ENCODE measurements around the gene KIF26B. TPM values are rescaled to one million over a fixed set of nuclear protein-coding genes. Genes with fewer than 3 reads are reported as not detected.

The KIF26B gene
- total RNA-seq, 1 experiment from 2014 or later: 1.2 TPM

- no peaks in the 10 kb centered on the region for H3K9me3 Mint-ChIP-seq
- no peaks in the 10 kb centered on the region for H3K27me3 Mint-ChIP-seq (ENCODE audit: low read depth)
- H3K27ac Mint-ChIP-seq: no peak overlapping the region
- no peaks in the 10 kb centered on the region for H3K36me3 Mint-ChIP-seq
- no peak overlapping the region for H3K4me3 Mint-ChIP-seq
- DNase-seq (ENCODE audit: low spot score): no peak
- H3K4me1 Mint-ChIP-seq: peaks cover 4% of the 10 kb centered on the region; the same call in 1 of the 2 replicates
- ChIA-PET POLR2A (interaction anchor here (1.3 kb wide), 1 partner anchor 9 kb away, joined by 3 read pairs; no protein-coding TSS in a partner anchor), CTCF (interaction anchor here (1.1 to 1.4 kb wide), 2 partner anchors 39 to 263 kb away, joined by 3 read pairs; no protein-coding TSS in a partner anchor)
- TF ChIP-seq ZNF263 (CRISPR knock-in tag; IDR thresholded peaks at IDR 0.05; ENCODE audit: low read depth): no peak
- TF ChIP-seq, protein P1, sequence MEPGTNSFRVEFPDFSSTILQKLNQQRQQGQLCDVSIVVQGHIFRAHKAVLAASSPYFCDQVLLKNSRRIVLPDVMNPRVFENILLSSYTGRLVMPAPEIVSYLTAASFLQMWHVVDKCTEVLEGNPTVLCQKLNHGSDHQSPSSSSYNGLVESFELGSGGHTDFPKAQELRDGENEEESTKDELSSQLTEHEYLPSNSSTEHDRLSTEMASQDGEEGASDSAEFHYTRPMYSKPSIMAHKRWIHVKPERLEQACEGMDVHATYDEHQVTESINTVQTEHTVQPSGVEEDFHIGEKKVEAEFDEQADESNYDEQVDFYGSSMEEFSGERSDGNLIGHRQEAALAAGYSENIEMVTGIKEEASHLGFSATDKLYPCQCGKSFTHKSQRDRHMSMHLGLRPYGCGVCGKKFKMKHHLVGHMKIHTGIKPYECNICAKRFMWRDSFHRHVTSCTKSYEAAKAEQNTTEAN (CRISPR knock-in tag; IDR thresholded peaks at IDR 0.05): no peak
- TF ChIP-seq JUN (CRISPR knock-in tag; IDR thresholded peaks at IDR 0.05): no peak
- no peak for TF ChIP-seq ATF2 (CRISPR knock-in tag; IDR thresholded peaks at IDR 0.05; ENCODE audit: borderline replicate concordance, low read depth)
- no peak for TF ChIP-seq NFYB (CRISPR knock-in tag; conservative IDR thresholded peaks at IDR 0.05; ENCODE audit: low read depth)
- TF ChIP-seq, protein P2, sequence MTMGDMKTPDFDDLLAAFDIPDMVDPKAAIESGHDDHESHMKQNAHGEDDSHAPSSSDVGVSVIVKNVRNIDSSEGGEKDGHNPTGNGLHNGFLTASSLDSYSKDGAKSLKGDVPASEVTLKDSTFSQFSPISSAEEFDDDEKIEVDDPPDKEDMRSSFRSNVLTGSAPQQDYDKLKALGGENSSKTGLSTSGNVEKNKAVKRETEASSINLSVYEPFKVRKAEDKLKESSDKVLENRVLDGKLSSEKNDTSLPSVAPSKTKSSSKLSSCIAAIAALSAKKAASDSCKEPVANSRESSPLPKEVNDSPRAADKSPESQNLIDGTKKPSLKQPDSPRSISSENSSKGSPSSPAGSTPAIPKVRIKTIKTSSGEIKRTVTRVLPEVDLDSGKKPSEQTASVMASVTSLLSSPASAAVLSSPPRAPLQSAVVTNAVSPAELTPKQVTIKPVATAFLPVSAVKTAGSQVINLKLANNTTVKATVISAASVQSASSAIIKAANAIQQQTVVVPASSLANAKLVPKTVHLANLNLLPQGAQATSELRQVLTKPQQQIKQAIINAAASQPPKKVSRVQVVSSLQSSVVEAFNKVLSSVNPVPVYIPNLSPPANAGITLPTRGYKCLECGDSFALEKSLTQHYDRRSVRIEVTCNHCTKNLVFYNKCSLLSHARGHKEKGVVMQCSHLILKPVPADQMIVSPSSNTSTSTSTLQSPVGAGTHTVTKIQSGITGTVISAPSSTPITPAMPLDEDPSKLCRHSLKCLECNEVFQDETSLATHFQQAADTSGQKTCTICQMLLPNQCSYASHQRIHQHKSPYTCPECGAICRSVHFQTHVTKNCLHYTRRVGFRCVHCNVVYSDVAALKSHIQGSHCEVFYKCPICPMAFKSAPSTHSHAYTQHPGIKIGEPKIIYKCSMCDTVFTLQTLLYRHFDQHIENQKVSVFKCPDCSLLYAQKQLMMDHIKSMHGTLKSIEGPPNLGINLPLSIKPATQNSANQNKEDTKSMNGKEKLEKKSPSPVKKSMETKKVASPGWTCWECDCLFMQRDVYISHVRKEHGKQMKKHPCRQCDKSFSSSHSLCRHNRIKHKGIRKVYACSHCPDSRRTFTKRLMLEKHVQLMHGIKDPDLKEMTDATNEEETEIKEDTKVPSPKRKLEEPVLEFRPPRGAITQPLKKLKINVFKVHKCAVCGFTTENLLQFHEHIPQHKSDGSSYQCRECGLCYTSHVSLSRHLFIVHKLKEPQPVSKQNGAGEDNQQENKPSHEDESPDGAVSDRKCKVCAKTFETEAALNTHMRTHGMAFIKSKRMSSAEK (CRISPR knock-in tag; IDR thresholded peaks at IDR 0.05; ENCODE audit: borderline replicate concordance): no peak
- TF ChIP-seq FOXP4 (CRISPR knock-in tag; IDR thresholded peaks at IDR 0.05): no peak
- TF ChIP-seq ZNF219 (CRISPR knock-in tag; IDR thresholded peaks at IDR 0.05; ENCODE audit: borderline replicate concordance): no peak
- no peak for TF ChIP-seq MYBL2 (CRISPR knock-in tag; IDR thresholded peaks at IDR 0.05)
- ATAC-seq: no peak
Measured at GRCh38 chr1:245419989-245420388, 265.2 kb downstream of the KIF26B start.

GRCh38 chr1:245420926-245421325, 266.1 kb downstream of the KIF26B start:
- no peak for ATAC-seq
- Mint-ChIP-seq H3K36me3 (no peaks in the 10 kb centered on the region), H3K27me3 (ENCODE audit: low read depth) (no peaks in the 10 kb centered on the region), H3K4me3 (no peak overlapping the region), H3K9me3 (no peaks in the 10 kb centered on the region), H3K27ac (no peak overlapping the region), H3K4me1 (peaks cover 4% of the 10 kb centered on the region; the same call in 1 of the 2 replicates)
- ChIA-PET POLR2A (no interaction called here), CTCF (interaction anchor here (1.4 kb wide), 1 partner anchor 264 kb away, joined by 3 read pairs; no protein-coding TSS in a partner anchor)
- DNase-seq (ENCODE audit: low spot score): no peak
- TF ChIP-seq, protein P3, sequence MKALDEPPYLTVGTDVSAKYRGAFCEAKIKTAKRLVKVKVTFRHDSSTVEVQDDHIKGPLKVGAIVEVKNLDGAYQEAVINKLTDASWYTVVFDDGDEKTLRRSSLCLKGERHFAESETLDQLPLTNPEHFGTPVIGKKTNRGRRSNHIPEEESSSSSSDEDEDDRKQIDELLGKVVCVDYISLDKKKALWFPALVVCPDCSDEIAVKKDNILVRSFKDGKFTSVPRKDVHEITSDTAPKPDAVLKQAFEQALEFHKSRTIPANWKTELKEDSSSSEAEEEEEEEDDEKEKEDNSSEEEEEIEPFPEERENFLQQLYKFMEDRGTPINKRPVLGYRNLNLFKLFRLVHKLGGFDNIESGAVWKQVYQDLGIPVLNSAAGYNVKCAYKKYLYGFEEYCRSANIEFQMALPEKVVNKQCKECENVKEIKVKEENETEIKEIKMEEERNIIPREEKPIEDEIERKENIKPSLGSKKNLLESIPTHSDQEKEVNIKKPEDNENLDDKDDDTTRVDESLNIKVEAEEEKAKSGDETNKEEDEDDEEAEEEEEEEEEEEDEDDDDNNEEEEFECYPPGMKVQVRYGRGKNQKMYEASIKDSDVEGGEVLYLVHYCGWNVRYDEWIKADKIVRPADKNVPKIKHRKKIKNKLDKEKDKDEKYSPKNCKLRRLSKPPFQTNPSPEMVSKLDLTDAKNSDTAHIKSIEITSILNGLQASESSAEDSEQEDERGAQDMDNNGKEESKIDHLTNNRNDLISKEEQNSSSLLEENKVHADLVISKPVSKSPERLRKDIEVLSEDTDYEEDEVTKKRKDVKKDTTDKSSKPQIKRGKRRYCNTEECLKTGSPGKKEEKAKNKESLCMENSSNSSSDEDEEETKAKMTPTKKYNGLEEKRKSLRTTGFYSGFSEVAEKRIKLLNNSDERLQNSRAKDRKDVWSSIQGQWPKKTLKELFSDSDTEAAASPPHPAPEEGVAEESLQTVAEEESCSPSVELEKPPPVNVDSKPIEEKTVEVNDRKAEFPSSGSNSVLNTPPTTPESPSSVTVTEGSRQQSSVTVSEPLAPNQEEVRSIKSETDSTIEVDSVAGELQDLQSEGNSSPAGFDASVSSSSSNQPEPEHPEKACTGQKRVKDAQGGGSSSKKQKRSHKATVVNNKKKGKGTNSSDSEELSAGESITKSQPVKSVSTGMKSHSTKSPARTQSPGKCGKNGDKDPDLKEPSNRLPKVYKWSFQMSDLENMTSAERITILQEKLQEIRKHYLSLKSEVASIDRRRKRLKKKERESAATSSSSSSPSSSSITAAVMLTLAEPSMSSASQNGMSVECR (CRISPR knock-in tag; IDR thresholded peaks at IDR 0.05; ENCODE audit: borderline replicate concordance): no peak
- no peak for TF ChIP-seq SOX15 (CRISPR knock-in tag; IDR thresholded peaks at IDR 0.05)
- no peak for TF ChIP-seq CREB1 (CRISPR knock-in tag; IDR thresholded peaks at IDR 0.05)
- TF ChIP-seq JAZF1 (CRISPR knock-in tag; IDR thresholded peaks at IDR 0.05): no peak
- no peak for TF ChIP-seq FOXJ3 (CRISPR knock-in tag; IDR thresholded peaks at IDR 0.05; ENCODE audit: borderline replicate concordance)
- no peak for TF ChIP-seq ATF2 (CRISPR knock-in tag; IDR thresholded peaks at IDR 0.05; ENCODE audit: borderline replicate concordance, low read depth)
- TF ChIP-seq, protein P2 (CRISPR knock-in tag; IDR thresholded peaks at IDR 0.05; ENCODE audit: borderline replicate concordance): no peak
